NCI-H2029 treated with DMSO at 0.1 percent for 48 hours (cell line): ENCODE measurements around the gene SLFN5.
"Not testable (repeated sequence)": the region's sequence is repeated elsewhere in the genome, so short reads cannot be mapped to it uniquely, and the experiment has no call there.

Experiments used
- DNase-seq: peaks from one replicate; lab custom pipeline; 2025; lab: John Stamatoyannopoulos, UW

Gene SLFN5

GRCh38 chr17:35242158-35242804 lies 591 bp upstream of the SLFN5 start:
- peak; percentile 18 for DNase-seq

- DNase-seq: no peak
Observed at GRCh38 chr17:35243561-35244340, 879 bp downstream of the SLFN5 start.

- no peak for DNase-seq
Observed at GRCh38 chr17:35244341-35245195, 1.7 kb downstream of the SLFN5 start.

- DNase-seq: no peak
Observed at GRCh38 chr17:35245196-35245486, 2.3 kb downstream of the SLFN5 start.

GRCh38 chr17:35252651-35253050 lies 9.8 kb downstream of the SLFN5 start:
- no peak for DNase-seq

- no peak for DNase-seq
Observed at GRCh38 chr17:35254107-35254773, 11.4 kb downstream of the SLFN5 start.

- DNase-seq: no peak
Observed at GRCh38 chr17:35255316-35255715, 12.4 kb downstream of the SLFN5 start.

GRCh38 chr17:35256629-35257028 lies 13.8 kb downstream of the SLFN5 start:
- no peak for DNase-seq

- peak; percentile 69 for DNase-seq
Observed at GRCh38 chr17:35257208-35257659, 14.4 kb downstream of the SLFN5 start.

- no peak for DNase-seq
Observed at GRCh38 chr17:35259001-35259400, 16.1 kb downstream of the SLFN5 start.

GRCh38 chr17:35265071-35265470 lies 22.2 kb downstream of the SLFN5 start:
- no peak for DNase-seq

- no peak for DNase-seq
Observed at GRCh38 chr17:35265566-35266141, 22.8 kb downstream of the SLFN5 start.

- not testable (repeated sequence) for DNase-seq
Observed at GRCh38 chr17:35274167-35275066, 31.5 kb downstream of the SLFN5 start.

GRCh38 chr17:35278454-35278853 lies 35.6 kb downstream of the SLFN5 start:
- not testable (repeated sequence) for DNase-seq

- not testable (repeated sequence) for DNase-seq
Observed at GRCh38 chr17:35278876-35279275, 36.0 kb downstream of the SLFN5 start.

GRCh38 chr17:35283767-35284166 lies 40.9 kb downstream of the SLFN5 start:
- no peak for DNase-seq

- DNase-seq: no peak
Observed at GRCh38 chr17:35284955-35285354, 42.1 kb downstream of the SLFN5 start.

- no peak for DNase-seq
Observed at GRCh38 chr17:35286120-35286781, 43.4 kb downstream of the SLFN5 start.

GRCh38 chr17:35287286-35287811 lies 44.5 kb downstream of the SLFN5 start:
- DNase-seq: no peak

GRCh38 chr17:35289222-35289621 lies 46.4 kb downstream of the SLFN5 start:
- no peak for DNase-seq
